H1 (cell line): ENCODE data around the gene LRFN3. TPM values are rescaled to one million over a fixed set of nuclear protein-coding genes. Genes with fewer than 3 reads are reported as not detected.
A peak's percentile ranks its signal among the peaks of the same experiment; 100 is the strongest.

Experiments
- CTCF ChIA-PET: fragments of 300-600 bp; sonication (Branson Sonifier 250); formaldehyde crosslinking; loops from one replicate; lab custom pipeline; 2021; ENCODE audit not compliant: partially characterized antibody; lab: Charles Lee
- POLR2A ChIA-PET: fragments of 300-600 bp; sonication (Branson Sonifier 250); formaldehyde crosslinking; loops from one replicate; lab custom pipeline; 2021; ENCODE audit warnings: inconsistent platforms; ENCODE audit not compliant: partially characterized antibody; lab: Charles Lee
- DNase-seq, 2 experiments: peaks; one replicate each; pipeline versions ENCODE4 v3.0.0 to v3.0.0-alpha.2; 2010 to 2022; ENCODE audit warnings: low spot score in 2 of 2, low read depth in 1 of 2, mixed read lengths in 1 of 2
- FAIRE-seq: peaks from 2 replicates; lab custom pipeline; 2011; peaks lifted over from hg19 to GRCh38; lab: Jason Lieb, UNC
- H2AFZ ChIP-seq: 2 replicates; pipeline ENCODE4 v1.8.1; 2012; ENCODE audit warnings: low read length, inconsistent platforms
- H2AK5ac ChIP-seq: 2 replicates; pipeline ENCODE4 v1.6.1; 2013; ENCODE audit warnings: low read depth, low read length
- H2BK120ac ChIP-seq: replicated peaks from 2 replicates; pipeline ENCODE3; 2013; ENCODE audit warnings: low read depth, low read length, inconsistent platforms
- H2BK12ac ChIP-seq: 2 replicates; pipeline ENCODE4 v1.6.1; 2013; ENCODE audit warnings: low read depth, low read length
- H2BK15ac ChIP-seq: 2 replicates; pipeline ENCODE4 v1.6.1; 2013; ENCODE audit warnings: low read length
- H2BK20ac ChIP-seq: 2 replicates; pipeline ENCODE4 v1.6.1; 2013; ENCODE audit warnings: low read length
- H2BK5ac ChIP-seq: 2 replicates; pipeline ENCODE4 v1.6.1; 2013; ENCODE audit warnings: low read depth, low read length
- H3K14ac ChIP-seq: 2 replicates; pipeline ENCODE4 v1.6.1; 2013; ENCODE audit warnings: inconsistent platforms; ENCODE audit not compliant: insufficient read length
- H3K18ac ChIP-seq: 2 replicates; pipeline ENCODE4 v1.6.1; 2013; ENCODE audit warnings: low read length; ENCODE audit errors: extremely low read depth
- H3K23ac ChIP-seq: 2 replicates; pipeline ENCODE4 v1.6.1; 2013; ENCODE audit warnings: inconsistent platforms; ENCODE audit not compliant: insufficient read length
- H3K23me2 ChIP-seq: 2 replicates; pipeline ENCODE4 v1.6.1; 2013; ENCODE audit warnings: low read depth, low read length
- H3K27ac ChIP-seq: 2 replicates; pipeline ENCODE4 v1.6.1; 2011; ENCODE audit warnings: low read depth, low read length, inconsistent platforms
- H3K27me3 ChIP-seq, 4 experiments: replicated peaks in 1 of 4; 1 replicate in 1 of 4; 2 replicates in 3 of 4; pipeline versions ENCODE4 v1.6.1 to v1.8.1; 2011 to 2013; ENCODE audit warnings: low read length in 3 of 4, mild to moderate bottlenecking in 3 of 4, inconsistent platforms in 2 of 4, mixed read lengths in 2 of 4, moderate library complexity in 1 of 4; ENCODE audit not compliant: control insufficient read depth in 3 of 4, insufficient read depth in 3 of 4; ENCODE audit errors: extremely low read depth in 1 of 4
- H3K36me3 ChIP-seq, 4 experiments: 2 replicates each; pipeline versions ENCODE4 v1.6.1 to v1.8.1; 2011 to 2013; ENCODE audit warnings: mild to moderate bottlenecking in 4 of 4, low read length in 3 of 4, moderate library complexity in 2 of 4, control low read depth in 1 of 4, inconsistent platforms in 1 of 4; ENCODE audit not compliant: insufficient read depth in 4 of 4, control insufficient read depth in 2 of 4
- H3K4ac ChIP-seq: replicated peaks from 2 replicates; pipeline ENCODE3; 2013; ENCODE audit warnings: low read length, low read depth, mixed read lengths, inconsistent platforms; ENCODE audit not compliant: insufficient read length
- H3K4me1 ChIP-seq, 4 experiments: replicated peaks in 1 of 4; 1 replicate in 1 of 4; 2 replicates in 3 of 4; pipeline versions ENCODE4 v1.6.1 to v1.8.1; 2011 to 2013; ENCODE audit warnings: low read length in 3 of 4, inconsistent platforms in 2 of 4, mixed read lengths in 1 of 4; ENCODE audit not compliant: insufficient read depth in 4 of 4, control insufficient read depth in 3 of 4
- H3K4me2 ChIP-seq, 2 experiments: 2 replicates each; pipeline versions ENCODE4 v1.6.1 to v1.8.1; 2011 to 2013; ENCODE audit warnings: low read depth in 2 of 2, low read length in 2 of 2, control low read depth in 1 of 2, inconsistent platforms in 1 of 2, mild to moderate bottlenecking in 1 of 2; ENCODE audit not compliant: insufficient read depth in 1 of 2
- H3K4me3 ChIP-seq, 4 experiments: fragments of 200-600, 300-600 bp in 1 of 4; sonication (generic), shearing (Covaris generic), sonication (Bioruptor Twin) in 1 of 4; 2 replicates each; pipeline versions ENCODE4 v1.5.1 to v1.8.1; 2011 to 2016; ENCODE audit warnings: low read length in 4 of 4, low read depth in 3 of 4, control low read depth in 2 of 4, inconsistent platforms in 2 of 4, mild to moderate bottlenecking in 2 of 4, mixed read lengths in 1 of 4, moderate library complexity in 1 of 4; ENCODE audit not compliant: insufficient read depth in 2 of 4; ENCODE audit errors: extremely low read depth in 1 of 4
- H3K56ac ChIP-seq: replicated peaks from 2 replicates; pipeline ENCODE3; 2013; ENCODE audit warnings: low read depth, mild to moderate bottlenecking, mixed read lengths, low read length, inconsistent platforms; ENCODE audit not compliant: insufficient read length
- H3K79me1 ChIP-seq: 2 replicates; pipeline ENCODE4 v1.6.1; 2013; ENCODE audit warnings: low read depth, low read length, control low read depth
- H3K79me2 ChIP-seq, 2 experiments: 2 replicates each; pipeline versions ENCODE4 v1.6.1 to v1.8.1; 2012 to 2013; ENCODE audit warnings: low read length in 2 of 2, mild to moderate bottlenecking in 2 of 2, inconsistent platforms in 1 of 2; ENCODE audit not compliant: insufficient read depth in 2 of 2, control insufficient read depth in 1 of 2
- H3K9ac ChIP-seq, 4 experiments: replicated peaks in 1 of 4; 1 replicate in 1 of 4; 2 replicates in 3 of 4; pipeline versions ENCODE4 v1.6.1 to v1.8.1; 2011 to 2013; ENCODE audit warnings: low read depth in 3 of 4, low read length in 3 of 4, control low read depth in 2 of 4, mild to moderate bottlenecking in 2 of 4, moderate library complexity in 2 of 4, inconsistent platforms in 1 of 4; ENCODE audit errors: extremely low read depth in 1 of 4
- H3K9me3 ChIP-seq, 2 experiments: 2 replicates each; pipeline versions ENCODE4 v1.6.1 to v1.8.1; 2012 to 2013; ENCODE audit warnings: mild to moderate bottlenecking in 2 of 2, moderate library complexity in 2 of 2, control low read depth in 1 of 2, inconsistent platforms in 1 of 2, low read depth in 1 of 2, low read length in 1 of 2, mixed read lengths in 1 of 2; ENCODE audit not compliant: insufficient read depth in 2 of 2
- H4K20me1 ChIP-seq, 2 experiments: replicated peaks in 1 of 2; 2 replicates each; pipeline versions ENCODE3 to v1.8.1; 2011 to 2013; ENCODE audit warnings: inconsistent platforms in 2 of 2, low read length in 2 of 2, mild to moderate bottlenecking in 1 of 2; ENCODE audit not compliant: insufficient read depth in 2 of 2, control insufficient read depth in 1 of 2
- H4K5ac ChIP-seq: 2 replicates; pipeline ENCODE4 v1.6.1; 2013; ENCODE audit warnings: low read length, low read depth, mixed read lengths, inconsistent platforms; ENCODE audit not compliant: insufficient read length
- H4K8ac ChIP-seq: 2 replicates; pipeline ENCODE4 v1.8.0; 2013; ENCODE audit warnings: mild to moderate bottlenecking, moderate library complexity, low read length, inconsistent platforms; ENCODE audit not compliant: insufficient read depth; ENCODE audit errors: extremely low read depth
- H4K91ac ChIP-seq: replicated peaks from 2 replicates; pipeline ENCODE3; 2013; ENCODE audit warnings: low read length, mixed read lengths, inconsistent platforms; ENCODE audit not compliant: insufficient read length
- CBX5 ChIP-seq: fragments of 300-800, 300-1000 bp; sonication (generic); IDR thresholded peaks from 2 replicates; pipeline ENCODE4 v1.7.1; 2016; ENCODE audit warnings: antibody characterized with exemption, low read length, low read depth
- CHD1 ChIP-seq: IDR thresholded peaks from 2 replicates; pipeline ENCODE4 v1.6.1; 2012; ENCODE audit warnings: low read depth, low read length, improper control_type of control experiment
- EP300 ChIP-seq, 2 experiments: IDR thresholded peaks; 1 replicate in 1 of 2; 2 replicates in 1 of 2; pipeline ENCODE4 v1.6.1; 2011 to 2012; ENCODE audit warnings: low read depth in 2 of 2, low read length in 2 of 2, mild to moderate bottlenecking in 2 of 2, borderline replicate concordance in 1 of 2, inconsistent platforms in 1 of 2, moderate library complexity in 1 of 2
- EZH2 ChIP-seq: fragments of 200-600 bp; sonication (generic); IDR thresholded peaks from 2 replicates; pipeline ENCODE4 v1.7.1; 2012; ENCODE audit warnings: low read depth, mild to moderate bottlenecking, moderate library complexity, low read length, inconsistent platforms; ENCODE audit not compliant: severe bottlenecking
- GTF2F1 ChIP-seq: IDR thresholded peaks from 2 replicates; pipeline ENCODE4 v1.6.1; 2012; ENCODE audit warnings: low read depth, low read length, improper control_type of control experiment, borderline replicate concordance
- HDAC6 ChIP-seq: IDR thresholded peaks from one replicate; pipeline ENCODE4 v1.7.1; 2012; ENCODE audit warnings: low read depth, mild to moderate bottlenecking, inconsistent platforms, low read length, moderate library complexity
- RNF2 ChIP-seq: fragments of 200-900, 300-1000 bp; sonication (generic); IDR thresholded peaks from 2 replicates; pipeline ENCODE4 v1.7.1; 2016; ENCODE audit warnings: borderline replicate concordance, low read depth, mild to moderate bottlenecking, antibody characterized with exemption, low read length; ENCODE audit not compliant: poor library complexity, severe bottlenecking; ENCODE audit errors: missing control alignments
- SIN3A ChIP-seq, 2 experiments: IDR thresholded peaks in 1 of 2; conservative IDR thresholded peaks in 1 of 2; 2 replicates each; pipeline ENCODE4 v1.6.1; 2011 to 2012; ENCODE audit warnings: low read length in 2 of 2, improper control_type of control experiment in 1 of 2, low read depth in 1 of 2, mild to moderate bottlenecking in 1 of 2
- SIX5 ChIP-seq: IDR thresholded peaks from 2 replicates; pipeline ENCODE4 v1.6.1; 2011; ENCODE audit warnings: mild to moderate bottlenecking, low read depth, low read length
- SP2 ChIP-seq: IDR thresholded peaks from 2 replicates; pipeline ENCODE4 v1.6.1; 2012; ENCODE audit warnings: mild to moderate bottlenecking, low read length, inconsistent platforms
- SUZ12 ChIP-seq: fragments of 200-600 bp; sonication (generic); IDR thresholded peaks from 2 replicates; pipeline ENCODE4 v1.6.1; 2012; ENCODE audit warnings: mild to moderate bottlenecking, inconsistent platforms, low read length, moderate library complexity, mixed read lengths
- TAF7 ChIP-seq: optimal IDR thresholded peaks from 2 replicates; pipeline ENCODE3; 2011; ENCODE audit warnings: low read depth, mild to moderate bottlenecking, inconsistent platforms, low read length, moderate library complexity, borderline replicate concordance
- WGBS, 2 experiments: shearing (Covaris generic) in 1 of 2; methylation state at CpG; one replicate each; pipeline versions ENCODE4 v1.1.6 to v1.1.7; 2013 to 2015; ENCODE audit warnings: low lambda C conversion rate in 2 of 2, mixed read lengths in 2 of 2, inconsistent platforms in 1 of 2, low coverage in 1 of 2, missing lambda C conversion rate in 1 of 2; ENCODE audit not compliant: insufficient replicate concordance in 2 of 2, insufficient coverage in 1 of 2, insufficient read length in 1 of 2; ENCODE audit errors: extremely low coverage in 1 of 2, missing lambda C conversion rate in 1 of 2; 5-methylcytosine and 5-hydroxymethylcytosine counted together
- polyA plus RNA-seq, 7 experiments: library from polyadenylated mRNA; depleted of rRNA in 3 of 7; stranded (reverse) in 5 of 7; unstranded in 2 of 7; fragments of >200 nt in 5 of 7; fragments of 200-250 nt in 2 of 7; gene quantifications; 1 replicate in 5 of 7; 2 replicates in 1 of 7; 4 replicates in 1 of 7; pipeline versions ENCODE4 v1.2.1 to v1.2.3, GENCODE V29; 2011 to 2013; ENCODE audit warnings: missing spikeins in 2 of 7, mixed read lengths in 2 of 7
- total RNA-seq: library from RNA; stranded (reverse); fragmentation: NEBNext Ultra II Directional; extraction: Animal tissue kit (Norgen Biotek cat#: 25700); gene quantifications from 2 replicates; pipeline ENCODE4 v1.2.1, GENCODE V29; 2021
- TF ChIP-seq, protein P1 (sequence below): IDR thresholded peaks from 2 replicates; pipeline ENCODE4 v1.6.1; 2011; ENCODE audit warnings: low read depth, mild to moderate bottlenecking, low read length; ENCODE audit not compliant: insufficient read depth

LRFN3 gene
- total and polyA plus RNA-seq, 2 of the 8 experiments (the other 6 are each of a cell fraction or from before 2014, with no cell fraction given), result 4.6 to 16.8 TPM

GRCh38 chr19:35987571-35987896 is 51.4 kb downstream of the LRFN3 start:
- CTCF ChIA-PET, result interaction anchor here (0.8 to 3.0 kb wide), 5 partner anchors 9 to 176 kb away, joined by 3 to 15 read pairs (median 4); no protein-coding TSS in a partner anchor
- POLR2A ChIA-PET, result no interaction called here
- TF ChIP-seq HDAC6, result no peak
- no peak for TF ChIP-seq CBX5
- TF ChIP-seq, protein P1, sequence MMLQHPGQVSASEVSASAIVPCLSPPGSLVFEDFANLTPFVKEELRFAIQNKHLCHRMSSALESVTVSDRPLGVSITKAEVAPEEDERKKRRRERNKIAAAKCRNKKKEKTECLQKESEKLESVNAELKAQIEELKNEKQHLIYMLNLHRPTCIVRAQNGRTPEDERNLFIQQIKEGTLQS, result no peak
- TF ChIP-seq SP2, result no peak
- TF ChIP-seq CHD1, result no peak
- no peak for TF ChIP-seq EZH2
- TF ChIP-seq SIN3A (conservative IDR thresholded peaks at IDR 0.05 in 1 of 2, IDR thresholded peaks at IDR 0.05 in 1 of 2; ENCODE audit: low read depth in 1 of 2, low read length in 2 of 2), result no peak
- no peak for TF ChIP-seq RNF2
- TF ChIP-seq GTF2F1, result no peak
- TF ChIP-seq SUZ12, result no peak
- TF ChIP-seq EP300 (IDR thresholded peaks at IDR 0.05; ENCODE audit: borderline replicate concordance in 1 of 2, low read depth in 2 of 2, low read length in 2 of 2), result no peak
- TF ChIP-seq SIX5, result no peak
- TF ChIP-seq TAF7, result no peak

More at GRCh38 chr19:35987571-35987896, 51.4 kb downstream of the LRFN3 start:
- Histone ChIP-seq H3K79me1 (no peaks in the 10 kb centered on the region), H3K4ac (no peak overlapping the region), H3K27me3 (peaks cover 0 to 16% (median 13%) of the 10 kb centered on the region in 4 experiments; a peak in 5 of 7 replicates), H3K23me2 (peaks cover 4% of the 10 kb centered on the region; the same call in 1 of the 2 replicates), H2BK15ac (no peak overlapping the region), H4K8ac (no peak overlapping the region), H3K23ac (no peak overlapping the region), H3K36me3 (no peaks in the 10 kb centered on the region), H4K91ac (no peak overlapping the region), H2BK20ac (no peak overlapping the region), H3K18ac (no peak overlapping the region), H3K9ac (no peak overlapping the region; a peak in 1 of 7 replicates), H3K4me2 (peak overlapping the region; percentile 54 to 70), H3K79me2 (no peaks in the 10 kb centered on the region), H2BK5ac (no peak overlapping the region), H2AFZ (no peak overlapping the region), H4K20me1 (no peaks in the 10 kb centered on the region), H4K5ac (no peak overlapping the region), H3K9me3 (no peaks in the 10 kb centered on the region; a peak in 1 of 4 replicates), H3K56ac (no peak overlapping the region), H3K14ac (no peak overlapping the region), H2BK12ac (no peak overlapping the region), H3K4me3 (peak overlapping the region; percentile 23 to 58 (median 33)), H2AK5ac (no peak overlapping the region), H3K4me1 (0 out of 7 replicates have a peak, but pooled peaks cover 0 to 4% (median 0%) of the 10 kb centered on the region in 4 experiments), H2BK120ac (no peak overlapping the region), H3K27ac (no peak overlapping the region)
- FAIRE-seq (no peak), DNase-seq (no peak)
- WGBS, 2 experiments, result 49% methylated on average over 8 of the region's 8 CpGs; no CpG with 5 or more reads in 1 of the 2 experiments
